ENCODE data around the gene AQP12B. TPM values are rescaled to one million over a fixed set of nuclear protein-coding genes. Genes with fewer than 3 reads are reported as not detected.

AQP12B gene
- total and polyA plus RNA-seq, 2 donors from 2014 or later: not detected

DNA sequence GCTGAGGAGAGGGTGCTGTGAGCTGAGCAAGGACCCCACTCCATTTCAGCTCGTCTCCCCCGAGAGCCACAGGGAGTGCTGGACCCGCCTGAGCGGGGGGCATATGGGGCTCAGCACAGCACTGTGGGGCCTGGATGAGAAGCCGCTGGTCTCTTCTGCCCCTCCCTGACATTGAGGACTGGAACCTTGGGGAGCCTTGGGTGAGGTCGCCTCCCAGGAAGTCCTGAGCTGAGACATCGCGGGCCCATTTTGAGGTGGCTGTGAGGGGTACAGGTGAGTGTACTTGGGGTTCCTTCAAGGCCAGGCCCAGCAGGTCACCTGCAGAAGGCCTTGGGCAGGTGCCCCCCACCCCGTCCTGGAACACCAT, 5.9 kb upstream of the AQP12B start:
- Histone ChIP-seq H3K27me3 (ENCODE audit: control insufficient read depth, insufficient read depth, low read length) (no peaks in the 10 kb centered on the region), H3K4me1 (ENCODE audit: control insufficient read depth in 2 of 3, insufficient read depth in 2 of 3, low read depth in 1 of 3, low read length in 3 of 3) (peaks cover 0 to 3% (median 2%) of the 10 kb centered on the region in 3 donors), H3K9ac (ENCODE audit: low read length in 3 of 3) (no peak overlapping the region), H3K36me3 (ENCODE audit: control insufficient read depth in 2 of 3, insufficient read depth in 3 of 3, low read length in 3 of 3) (no peaks in the 10 kb centered on the region), H3K27ac (ENCODE audit: low read depth in 2 of 2, low read length in 2 of 2) (no peak overlapping the region), H3K9me3 (ENCODE audit: control insufficient read depth in 2 of 3, insufficient read depth in 1 of 3, low read length in 3 of 3) (no peaks in the 10 kb centered on the region), H3K4me3 (ENCODE audit: low read length in 3 of 3) (no peak overlapping the region)
- DNase-seq: peak in 2 of 5 donors; percentile 36 to 53
- intact Hi-C loops (cut with DNase I): no loop called here
- FAIRE-seq: no peak
- no peak for TF ChIP-seq CTCF (IDR thresholded peaks at IDR 0.05; ENCODE audit: borderline replicate concordance, extremely low read depth, insufficient read depth)

GRCh38 chr2:240687741-240688552, 5.3 kb upstream of the AQP12B start:
- H3K9ac ChIP-seq (ENCODE audit: low read length in 3 of 3): no peak overlapping the region
- intact Hi-C loops (cut with DNase I): no loop called here
- DNase-seq (peak in 3 of 5 donors; percentile 10 to 66 (median 51)), FAIRE-seq (no peak)
- no peaks in the 10 kb centered on the region for H3K36me3 ChIP-seq (ENCODE audit: control insufficient read depth in 2 of 3, insufficient read depth in 3 of 3, low read length in 3 of 3)
- TF ChIP-seq CTCF (IDR thresholded peaks at IDR 0.05; ENCODE audit: borderline replicate concordance, extremely low read depth, insufficient read depth): no peak
- no peak overlapping the region for H3K27ac ChIP-seq (ENCODE audit: low read depth in 2 of 2, low read length in 2 of 2)
- H3K4me1 ChIP-seq (ENCODE audit: control insufficient read depth in 2 of 3, insufficient read depth in 2 of 3, low read depth in 1 of 3, low read length in 3 of 3): peaks cover 0 to 3% (median 2%) of the 10 kb centered on the region in 3 donors
- no peaks in the 10 kb centered on the region for H3K27me3 ChIP-seq (ENCODE audit: control insufficient read depth, insufficient read depth, low read length)
- H3K4me3 ChIP-seq (ENCODE audit: low read length in 3 of 3): no peak overlapping the region
- no peaks in the 10 kb centered on the region for H3K9me3 ChIP-seq (ENCODE audit: control insufficient read depth in 2 of 3, insufficient read depth in 1 of 3, low read length in 3 of 3)

- H3K9me3 ChIP-seq (ENCODE audit: control insufficient read depth in 2 of 3, insufficient read depth in 1 of 3, low read length in 3 of 3): no peaks in the 10 kb centered on the region
- peaks cover 0 to 3% (median 2%) of the 10 kb centered on the region in 3 donors for H3K4me1 ChIP-seq (ENCODE audit: control insufficient read depth in 2 of 3, insufficient read depth in 2 of 3, low read depth in 1 of 3, low read length in 3 of 3)
- no peak for TF ChIP-seq CTCF (IDR thresholded peaks at IDR 0.05; ENCODE audit: borderline replicate concordance, extremely low read depth, insufficient read depth)
- H3K9ac ChIP-seq (ENCODE audit: low read length in 3 of 3): no peak overlapping the region
- no peak overlapping the region for H3K27ac ChIP-seq (ENCODE audit: low read depth in 2 of 2, low read length in 2 of 2)
- H3K36me3 ChIP-seq (ENCODE audit: control insufficient read depth in 2 of 3, insufficient read depth in 3 of 3, low read length in 3 of 3): no peaks in the 10 kb centered on the region
- no peaks in the 10 kb centered on the region for H3K27me3 ChIP-seq (ENCODE audit: control insufficient read depth, insufficient read depth, low read length)
- DNase-seq (peak; percentile 48 to 85 (median 74)), FAIRE-seq (no peak)
- intact Hi-C loops (cut with DNase I): no loop called here
- H3K4me3 ChIP-seq (ENCODE audit: low read length in 3 of 3): no peak overlapping the region
Measured at GRCh38 chr2:240687045-240687740, 4.5 kb upstream of the AQP12B start.
